SK-MEL-5 (cell line): ENCODE measurements around the gene RPL38. TPM values are rescaled to one million over a fixed set of nuclear protein-coding genes. Genes with fewer than 3 reads are reported as not detected.

Source experiments
- DNase-seq: peaks from one replicate; pipeline ENCODE4 v3.0.0-alpha.2; 2016; ENCODE audit warnings: low read depth, low spot score
- in situ Hi-C: cut with HindIII; loops from 2 replicates; pipeline ENCODE4 v1.10.0; 2016; ENCODE audit warnings: low sequenced_read_pairs, high pct_unique_total_duplicates, low pct_unique_long_range_greater_than_20kb
- total RNA-seq: library from RNA; depleted of rRNA; stranded (reverse); fragments of >200 nt; shearing (Covaris generic); gene quantifications from 2 replicates; pipeline ENCODE4 v1.2.3, GENCODE V29; 2014

Gene RPL38
- total RNA-seq, 1 experiment from 2014 or later = 7,933 TPM

GRCh38 chr17:74217037-74217730, 13.7 kb downstream of the RPL38 start:
- in situ Hi-C loops = no loop called here
- peak; percentile 92 for DNase-seq

- DNase-seq = no peak
- in situ Hi-C loops = no loop called here
Measured at GRCh38 chr17:74217888-74218287, 14.4 kb downstream of the RPL38 start.

- in situ Hi-C loops = no loop called here
- no peak for DNase-seq
Measured at GRCh38 chr17:74218436-74218835, 15.0 kb downstream of the RPL38 start.

- DNase-seq = no peak
- in situ Hi-C loops = no loop called here
Measured at GRCh38 chr17:74219576-74220133, 16.2 kb downstream of the RPL38 start.

- DNase-seq = no peak
- in situ Hi-C loops = no loop called here
Measured at GRCh38 chr17:74220219-74220618, 16.7 kb downstream of the RPL38 start.

- in situ Hi-C loops = no loop called here
- no peak for DNase-seq
Measured at GRCh38 chr17:74220946-74221818, 17.7 kb downstream of the RPL38 start.

GRCh38 chr17:74222399-74222798, 18.9 kb downstream of the RPL38 start:
- in situ Hi-C loops = no loop called here
- no peak for DNase-seq

GRCh38 chr17:74223901-74224300, 20.4 kb downstream of the RPL38 start:
- DNase-seq = no peak
- in situ Hi-C loops = no loop called here

- in situ Hi-C loops = no loop called here
- DNase-seq = no peak
Measured at GRCh38 chr17:74224959-74225725, 21.7 kb downstream of the RPL38 start.

- DNase-seq = no peak
- in situ Hi-C loops = no loop called here
Measured at GRCh38 chr17:74226252-74226651, 22.8 kb downstream of the RPL38 start.

GRCh38 chr17:74227271-74228080, 24.0 kb downstream of the RPL38 start:
- in situ Hi-C loops = no loop called here
- peak; percentile 94 for DNase-seq

GRCh38 chr17:74228306-74228978, 25.0 kb downstream of the RPL38 start:
- no peak for DNase-seq
- in situ Hi-C loops = no loop called here

- in situ Hi-C loops = no loop called here
- DNase-seq = no peak
Measured at GRCh38 chr17:74230896-74231295, 27.4 kb downstream of the RPL38 start.

GRCh38 chr17:74231928-74232907, 28.7 kb downstream of the RPL38 start:
- DNase-seq = no peak
- in situ Hi-C loops = no loop called here

- in situ Hi-C loops = no loop called here
- DNase-seq = no peak
Measured at GRCh38 chr17:74233937-74234336, 30.5 kb downstream of the RPL38 start.

GRCh38 chr17:74234486-74234885, 31.0 kb downstream of the RPL38 start:
- DNase-seq = no peak
- in situ Hi-C loops = no loop called here
